ENCODE data around the gene MVB12B. TPM values are rescaled to one million over a fixed set of nuclear protein-coding genes. Genes with fewer than 3 reads are reported as not detected.

Gene MVB12B
- total and polyA plus RNA-seq, 9 donors, result 7.0 to 23.1 (median 17.8) TPM

GRCh38 chr9:126407114-126407870, 80.7 kb downstream of the MVB12B start:
- Histone ChIP-seq H3K36me3 (no peaks in the 10 kb centered on the region), H3K4me3 (no peak overlapping the region), H3K27ac (no peak overlapping the region), H3K27me3 (no peaks in the 10 kb centered on the region), H3K9me3 (no peaks in the 10 kb centered on the region), H3K4me1 (ENCODE audit: insufficient read depth) (peaks cover 3% of the 10 kb centered on the region)
- intact Hi-C loops (cut with DNase I), result loop anchor here in 2 of 4 donors (10.0 kb wide), 2 partner anchors 78 to 1002 kb away; no protein-coding TSS in a partner anchor
- 75 to 81% (median 80%) methylated on average over 19 of the region's 19 CpGs for WGBS, 3 donors
- TF ChIP-seq EP300 (IDR thresholded peaks at IDR 0.05) (no peak), POLR2A (IDR thresholded peaks at IDR 0.05) (no peak)
- TF ChIP-seq, protein P1, sequence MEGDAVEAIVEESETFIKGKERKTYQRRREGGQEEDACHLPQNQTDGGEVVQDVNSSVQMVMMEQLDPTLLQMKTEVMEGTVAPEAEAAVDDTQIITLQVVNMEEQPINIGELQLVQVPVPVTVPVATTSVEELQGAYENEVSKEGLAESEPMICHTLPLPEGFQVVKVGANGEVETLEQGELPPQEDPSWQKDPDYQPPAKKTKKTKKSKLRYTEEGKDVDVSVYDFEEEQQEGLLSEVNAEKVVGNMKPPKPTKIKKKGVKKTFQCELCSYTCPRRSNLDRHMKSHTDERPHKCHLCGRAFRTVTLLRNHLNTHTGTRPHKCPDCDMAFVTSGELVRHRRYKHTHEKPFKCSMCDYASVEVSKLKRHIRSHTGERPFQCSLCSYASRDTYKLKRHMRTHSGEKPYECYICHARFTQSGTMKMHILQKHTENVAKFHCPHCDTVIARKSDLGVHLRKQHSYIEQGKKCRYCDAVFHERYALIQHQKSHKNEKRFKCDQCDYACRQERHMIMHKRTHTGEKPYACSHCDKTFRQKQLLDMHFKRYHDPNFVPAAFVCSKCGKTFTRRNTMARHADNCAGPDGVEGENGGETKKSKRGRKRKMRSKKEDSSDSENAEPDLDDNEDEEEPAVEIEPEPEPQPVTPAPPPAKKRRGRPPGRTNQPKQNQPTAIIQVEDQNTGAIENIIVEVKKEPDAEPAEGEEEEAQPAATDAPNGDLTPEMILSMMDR (IDR thresholded peaks at IDR 0.05), result no peak
- DNase-seq, result no peak

GRCh38 chr9:126408004-126408403, 81.4 kb downstream of the MVB12B start:
- WGBS, 3 donors, result 93 to 96% (median 94%) methylated on average over 10 of the region's 10 CpGs
- TF ChIP-seq EP300 (IDR thresholded peaks at IDR 0.05) (no peak), POLR2A (IDR thresholded peaks at IDR 0.05) (no peak)
- TF ChIP-seq, protein P1 (IDR thresholded peaks at IDR 0.05), result no peak
- H3K4me1 ChIP-seq (ENCODE audit: insufficient read depth), result peaks cover 3% of the 10 kb centered on the region

GRCh38 chr9:126410229-126410628, 83.6 kb downstream of the MVB12B start:
- H3K27ac ChIP-seq, result no peak overlapping the region
- intact Hi-C loops (cut with DNase I), result no loop called here
- H3K9me3 ChIP-seq, result no peaks in the 10 kb centered on the region
- no peak for DNase-seq
- TF ChIP-seq POLR2A (IDR thresholded peaks at IDR 0.05) (no peak), EP300 (IDR thresholded peaks at IDR 0.05) (no peak)
- TF ChIP-seq, protein P1 (IDR thresholded peaks at IDR 0.05), result no peak
- no peaks in the 10 kb centered on the region for H3K27me3 ChIP-seq
- 93 to 98% (median 94%) methylated on average over 4 of the region's 4 CpGs for WGBS, 3 donors
- peaks cover 3% of the 10 kb centered on the region for H3K4me1 ChIP-seq (ENCODE audit: insufficient read depth)
- no peaks in the 10 kb centered on the region for H3K36me3 ChIP-seq
- no peak overlapping the region for H3K4me3 ChIP-seq

More at GRCh38 chr9:126408004-126408403, 81.4 kb downstream of the MVB12B start:
- no peaks in the 10 kb centered on the region for H3K36me3 ChIP-seq
- no peaks in the 10 kb centered on the region for H3K9me3 ChIP-seq
- no peak overlapping the region for H3K4me3 ChIP-seq
- no peak overlapping the region for H3K27ac ChIP-seq
- no peak for DNase-seq
- intact Hi-C loops (cut with DNase I), result loop anchor here in 2 of 4 donors (10.0 kb wide), 2 partner anchors 77 to 1003 kb away; no protein-coding TSS in a partner anchor
- H3K27me3 ChIP-seq, result no peaks in the 10 kb centered on the region

DNA sequence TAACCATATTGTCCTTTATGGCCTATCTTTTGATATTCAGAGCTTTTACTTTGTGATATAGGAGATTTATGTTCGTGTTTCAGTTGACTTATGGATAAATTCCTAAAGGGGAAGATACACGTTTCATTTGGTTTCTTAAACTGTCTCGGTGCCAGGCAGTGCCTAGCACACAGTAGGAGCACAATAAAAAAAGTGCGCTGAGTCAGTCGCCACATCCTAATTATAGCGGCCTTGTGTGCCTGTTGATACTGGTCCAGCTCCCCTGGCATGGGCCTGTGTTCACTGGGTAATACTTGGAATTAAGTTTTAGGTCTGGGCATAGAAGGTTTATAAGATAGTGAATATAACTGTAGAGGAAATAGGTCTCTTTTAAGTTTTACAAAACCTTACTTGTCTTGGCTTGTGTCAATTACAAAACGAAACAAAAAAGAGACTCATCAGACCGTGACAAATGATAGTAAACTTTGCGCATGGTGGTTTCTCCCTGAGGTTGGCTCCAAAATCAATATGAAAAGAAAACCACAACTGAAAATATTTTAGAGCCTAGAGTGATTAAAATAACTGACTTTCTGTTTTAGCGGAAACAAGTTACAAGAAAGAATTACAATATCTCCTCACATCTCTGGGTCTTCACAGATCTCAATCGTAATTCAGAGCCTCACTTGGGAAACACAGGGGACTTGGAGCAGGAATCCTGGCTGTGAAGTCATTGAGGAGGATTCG, 84.8 kb downstream of the MVB12B start:
- H3K36me3 ChIP-seq, result no peaks in the 10 kb centered on the region
- no peak overlapping the region for H3K27ac ChIP-seq
- H3K4me1 ChIP-seq (ENCODE audit: insufficient read depth), result no peaks in the 10 kb centered on the region
- WGBS, 3 donors, result 87 to 95% (median 91%) methylated on average over 12 of the region's 12 CpGs
- TF ChIP-seq, protein P1 (IDR thresholded peaks at IDR 0.05), result no peak
- no peak for TF ChIP-seq EP300 (IDR thresholded peaks at IDR 0.05)
- no peak for TF ChIP-seq POLR2A (IDR thresholded peaks at IDR 0.05)
- intact Hi-C loops (cut with DNase I), result no loop called here
- no peak overlapping the region for H3K4me3 ChIP-seq
- no peak for DNase-seq
- no peaks in the 10 kb centered on the region for H3K27me3 ChIP-seq
- no peaks in the 10 kb centered on the region for H3K9me3 ChIP-seq
